GM18505 (cell line): Measurements from ENCODE around the gene SARS2.

Experiments used
- ATAC-seq: cut with Tn5 transposase; IDR thresholded peaks from one replicate; pipeline ENCODE4 v1.9.1; 2021; ENCODE audit not compliant: unreplicated experiment
- POLR2A ChIP-seq: IDR thresholded peaks from 4 replicates; pipeline ENCODE4 v1.6.1; 2011; ENCODE audit warnings: borderline replicate concordance; ENCODE audit not compliant: insufficient read depth, insufficient read length; ENCODE audit errors: extremely low read depth

The SARS2 gene

DNA sequence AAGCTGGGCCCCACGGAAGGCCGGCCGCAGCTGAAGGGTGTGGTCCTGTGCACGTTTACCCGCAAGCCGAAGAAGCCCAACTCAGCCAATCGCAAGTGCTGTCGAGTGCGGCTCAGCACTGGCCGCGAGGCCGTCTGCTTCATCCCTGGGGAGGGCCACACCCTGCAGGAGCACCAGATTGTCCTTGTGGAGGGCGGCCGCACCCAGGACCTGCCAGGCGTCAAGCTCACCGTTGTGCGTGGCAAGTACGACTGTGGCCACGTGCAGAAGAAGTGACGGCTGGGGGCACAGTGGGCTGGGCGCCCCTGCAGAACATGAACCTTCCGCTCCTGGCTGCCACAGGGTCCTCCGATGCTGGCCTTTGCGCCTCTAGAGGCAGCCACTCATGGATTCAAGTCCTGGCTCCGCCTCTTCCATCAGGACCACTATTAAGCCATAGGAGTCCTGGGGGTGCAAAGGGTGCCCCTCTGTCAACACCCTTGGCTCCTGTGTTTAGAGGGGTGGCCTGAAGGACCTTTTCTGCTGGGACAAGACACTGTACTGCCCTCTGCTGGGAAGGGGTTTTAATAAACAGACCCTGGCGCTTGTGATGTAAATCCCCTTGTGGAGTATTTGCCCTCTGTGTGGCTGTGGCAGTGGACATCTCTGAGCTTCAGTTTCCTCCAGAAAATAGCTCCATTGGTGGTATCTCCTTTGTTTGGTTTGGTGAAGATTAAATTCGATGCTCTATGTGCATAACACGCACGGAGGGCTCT lies 2.0 kb upstream of the SARS2 start:
- no peak for ATAC-seq
- no peak for TF ChIP-seq POLR2A

DNA sequence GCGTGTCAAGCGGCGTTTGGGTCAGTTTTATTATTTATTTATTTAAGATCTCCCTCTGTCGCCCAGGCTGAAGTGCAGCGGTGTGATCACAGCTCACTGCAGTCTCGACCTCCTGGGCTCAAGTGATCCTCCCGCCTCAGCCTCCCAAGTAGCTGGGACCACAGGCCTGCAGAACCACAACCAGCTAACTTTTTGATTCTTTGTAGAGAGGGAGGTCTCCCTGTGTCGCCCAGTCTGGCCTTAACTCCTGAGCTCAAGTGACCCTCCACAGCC lies 894 bp upstream of the SARS2 start:
- no peak for ATAC-seq
- no peak for TF ChIP-seq POLR2A

DNA sequence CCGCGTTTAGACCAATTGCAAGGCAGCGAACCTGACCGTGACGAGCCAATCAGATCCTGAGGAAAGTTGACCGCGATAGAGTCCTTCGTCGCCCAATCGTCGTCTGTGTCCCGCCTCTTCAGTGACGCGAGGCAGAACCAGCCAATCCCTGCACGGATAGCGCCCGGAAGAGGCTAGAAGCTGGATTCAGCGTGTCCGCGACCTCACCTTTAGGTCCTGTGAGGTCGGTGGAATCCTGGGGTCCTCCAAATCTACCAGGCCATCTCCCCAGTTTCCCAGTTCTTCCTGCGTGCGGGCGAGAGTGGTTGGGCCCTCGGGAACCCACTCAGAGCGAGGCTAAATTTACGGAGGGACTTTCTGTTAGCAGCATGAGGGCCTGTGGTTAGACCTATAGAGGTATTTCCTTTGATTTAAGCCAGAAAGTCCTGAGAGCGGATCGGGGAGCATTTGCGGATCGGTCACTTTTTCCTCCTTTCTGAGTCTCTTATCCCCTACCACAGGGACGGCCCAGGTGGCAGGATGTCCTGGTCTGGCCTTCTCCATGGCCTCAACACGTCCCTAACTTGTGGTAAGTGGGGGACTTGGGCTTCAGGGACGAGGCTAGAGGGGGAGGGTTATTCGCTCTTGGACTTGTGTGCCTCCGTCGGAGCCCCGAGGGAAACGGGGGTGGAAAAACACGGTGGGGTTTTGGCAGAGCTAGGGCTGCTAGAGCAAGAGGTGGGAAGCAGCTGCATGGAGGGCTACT lies 385 bp upstream of the SARS2 start, which contains the start of gene MRPS12:
TSS of gene MRPS12 (plus strand) at position 169 of the 745 bp plus-strand sequence. CDS start at position 520, 351 bp downstream.
- ATAC-seq, result peak; percentile 84
- peak; percentile 91 for TF ChIP-seq POLR2A

DNA sequence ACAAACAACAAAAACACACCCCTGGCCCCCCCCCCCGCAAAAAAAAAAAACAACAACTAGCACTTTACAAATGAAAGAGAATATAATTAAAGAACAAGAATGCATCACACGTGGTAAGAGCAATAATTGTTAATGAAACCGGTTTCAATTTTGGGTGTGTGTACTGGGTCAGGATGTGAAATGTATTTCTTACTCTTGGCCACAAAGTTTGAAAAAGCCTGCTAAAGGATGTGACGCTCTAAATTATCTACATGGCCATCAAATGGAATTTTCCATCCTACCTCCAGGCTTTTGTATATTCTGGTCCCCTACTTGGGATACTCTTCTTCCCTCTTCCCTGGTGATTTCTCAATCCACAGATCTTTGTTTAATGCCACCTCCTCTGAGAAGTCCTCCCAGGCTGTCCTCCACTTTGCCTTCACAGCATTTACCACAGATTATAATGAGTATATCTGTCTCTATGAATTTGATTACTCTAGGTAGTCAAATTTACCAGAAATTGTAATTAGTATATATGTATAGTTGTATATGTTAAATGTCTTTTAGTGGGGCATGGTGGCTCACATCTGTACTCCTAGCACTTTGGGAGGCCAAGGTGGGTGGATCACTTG lies 2.1 kb downstream of the SARS2 start:
- TF ChIP-seq POLR2A, result no peak
- no peak for ATAC-seq

DNA sequence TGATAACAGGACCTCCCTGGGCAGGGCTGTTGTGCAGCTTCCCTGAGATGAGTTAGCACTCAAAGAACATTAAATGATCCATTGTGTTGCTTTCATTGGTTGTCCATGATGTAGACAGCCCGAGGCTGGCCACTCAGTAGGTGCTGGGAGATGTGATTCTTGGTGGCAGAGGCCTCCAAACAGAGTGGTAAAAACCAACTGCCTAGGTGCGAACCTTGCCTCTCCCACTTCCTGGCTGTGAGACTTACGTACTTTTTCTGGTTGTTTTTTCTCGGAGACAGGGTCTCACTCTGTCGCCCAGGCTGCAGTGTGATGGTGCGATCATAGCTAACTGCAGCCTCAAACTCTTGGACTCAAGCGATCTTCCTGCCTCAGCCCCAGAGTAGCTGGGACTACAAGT lies 6.2 kb downstream of the SARS2 start:
- no peak for ATAC-seq
- TF ChIP-seq POLR2A, result no peak

DNA sequence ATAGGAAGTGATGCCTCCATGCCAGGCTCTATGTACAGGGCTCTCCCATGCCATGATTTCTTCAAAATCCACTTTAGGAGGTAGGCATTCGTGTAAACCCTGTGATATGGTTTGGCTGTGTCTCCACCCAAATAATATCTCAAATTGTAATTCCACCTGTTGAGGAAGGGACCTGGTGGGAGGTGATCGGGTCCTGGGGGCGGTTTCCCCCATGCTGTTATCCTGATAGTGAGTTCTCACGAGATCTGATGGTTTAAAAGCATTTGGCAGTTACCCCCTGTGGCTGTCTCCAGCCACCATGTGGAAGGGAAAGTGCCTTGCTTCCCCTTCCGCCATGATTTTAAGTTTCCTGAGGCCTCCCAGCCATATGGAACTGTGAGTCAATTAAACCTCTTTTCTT lies 8.1 kb downstream of the SARS2 start:
- no peak for TF ChIP-seq POLR2A
- ATAC-seq, result no peak

DNA sequence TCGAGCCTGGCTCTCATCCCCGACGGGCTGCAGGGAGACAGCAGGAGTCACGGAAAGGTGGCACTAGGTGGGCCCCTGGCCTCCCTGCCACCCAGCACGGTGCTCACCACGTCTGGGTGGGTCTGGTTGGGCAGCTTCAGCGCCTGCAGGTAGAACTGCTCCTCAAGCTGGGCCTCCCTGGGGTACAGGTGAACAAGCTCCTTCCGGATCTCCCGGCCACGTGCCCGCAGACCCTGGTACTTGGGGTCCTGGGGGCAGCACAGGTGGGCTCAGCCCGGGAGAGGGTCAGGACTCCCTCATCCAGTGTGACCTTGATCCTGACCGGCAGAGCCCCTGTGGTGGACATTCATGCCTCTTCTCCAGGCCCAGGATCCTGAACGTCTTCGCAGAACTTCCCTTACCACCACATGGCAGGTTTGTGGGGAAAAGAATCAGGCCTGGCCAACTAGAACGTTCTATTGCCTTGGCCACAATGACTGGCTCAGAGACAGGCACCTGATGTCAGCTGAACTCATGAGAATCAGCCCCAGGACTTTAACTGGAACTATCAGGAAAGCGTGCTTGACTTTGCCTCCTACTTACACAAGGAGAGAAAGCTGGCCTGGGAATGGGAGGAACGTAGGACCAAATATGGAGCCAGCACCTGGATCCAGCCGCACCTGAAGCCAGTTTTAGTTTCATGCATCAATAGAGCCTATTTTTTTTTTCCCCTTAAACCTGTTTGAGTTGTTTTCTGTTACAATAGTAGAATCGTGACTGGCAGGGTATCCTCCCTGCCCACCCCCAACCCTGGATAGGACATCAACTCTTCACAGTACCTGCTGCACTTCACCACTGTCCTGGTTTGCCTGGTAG lies 8.9 kb downstream of the SARS2 start:
- no peak for TF ChIP-seq POLR2A
- ATAC-seq, result no peak

DNA sequence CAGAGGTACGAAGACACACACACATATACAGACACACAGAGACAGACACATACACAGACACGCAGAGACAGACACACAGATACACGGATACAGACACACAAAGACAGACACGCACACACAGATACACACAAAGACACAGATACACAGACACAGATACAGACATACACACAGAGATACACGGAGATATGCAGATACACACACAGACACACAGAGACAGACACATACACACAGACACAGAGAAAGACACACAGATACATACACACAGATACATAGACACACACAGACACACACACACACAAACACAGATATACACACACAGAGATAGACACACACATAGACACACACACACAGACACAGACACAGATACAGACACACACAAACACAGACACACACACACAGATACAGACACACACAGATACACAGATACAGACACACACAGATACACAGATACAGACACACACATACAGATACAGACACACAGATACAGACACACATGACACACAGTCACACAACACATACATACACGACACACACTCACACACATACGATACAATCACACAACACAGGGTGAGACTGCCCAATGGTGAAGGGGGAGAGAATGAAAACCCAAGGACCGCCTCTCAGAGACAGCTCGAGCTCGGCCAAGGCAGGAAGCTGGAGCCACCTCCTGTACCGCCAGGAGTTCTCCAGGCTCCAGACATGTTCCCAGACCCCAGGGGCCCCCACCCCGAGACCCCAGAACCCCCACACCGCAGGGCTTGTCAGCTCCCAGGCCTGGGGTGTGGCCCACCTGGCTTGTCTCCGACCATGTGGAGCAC lies 9.8 kb downstream of the SARS2 start:
- ATAC-seq, result no peak

DNA sequence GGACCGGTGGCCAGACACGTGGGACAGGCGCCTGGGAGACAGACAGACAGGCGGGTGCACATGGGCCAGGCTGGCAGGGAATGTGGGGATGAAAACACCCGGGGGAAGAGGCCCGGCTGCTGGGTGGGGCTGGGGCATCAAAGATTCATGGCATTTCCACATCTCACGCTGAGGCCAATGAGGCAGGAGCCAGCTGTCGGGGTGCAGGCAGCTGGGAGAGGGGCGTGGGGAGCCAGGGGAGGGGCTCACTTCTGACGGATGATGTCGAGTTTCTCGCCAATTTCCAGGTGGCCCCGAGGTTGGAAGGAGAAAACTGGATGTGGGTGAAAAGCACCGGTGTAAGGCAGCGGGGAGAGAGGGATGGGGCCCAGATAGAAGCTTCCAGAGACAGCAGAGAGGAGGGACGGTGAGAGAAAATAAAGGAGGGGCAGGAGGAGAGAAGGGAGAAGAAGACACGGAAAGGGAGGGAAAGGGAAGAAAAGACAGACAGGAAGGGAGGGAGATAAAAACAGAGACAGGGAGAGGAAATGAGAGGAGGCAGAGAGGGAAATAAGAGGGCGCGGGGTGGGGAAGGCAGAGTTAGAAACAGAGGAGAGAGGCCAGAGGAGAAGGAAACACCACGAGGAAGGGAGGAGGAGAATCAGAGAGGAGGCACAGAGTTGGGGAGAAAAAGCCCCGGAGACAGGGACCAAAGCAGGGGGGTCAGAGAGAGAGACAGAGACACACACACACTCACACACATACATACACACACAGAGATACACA lies 10.5 kb downstream of the SARS2 start:
- ATAC-seq, result no peak
- no peak for TF ChIP-seq POLR2A

More for the DNA sequence above, 9.8 kb downstream of the SARS2 start:
- TF ChIP-seq POLR2A, result no peak

DNA sequence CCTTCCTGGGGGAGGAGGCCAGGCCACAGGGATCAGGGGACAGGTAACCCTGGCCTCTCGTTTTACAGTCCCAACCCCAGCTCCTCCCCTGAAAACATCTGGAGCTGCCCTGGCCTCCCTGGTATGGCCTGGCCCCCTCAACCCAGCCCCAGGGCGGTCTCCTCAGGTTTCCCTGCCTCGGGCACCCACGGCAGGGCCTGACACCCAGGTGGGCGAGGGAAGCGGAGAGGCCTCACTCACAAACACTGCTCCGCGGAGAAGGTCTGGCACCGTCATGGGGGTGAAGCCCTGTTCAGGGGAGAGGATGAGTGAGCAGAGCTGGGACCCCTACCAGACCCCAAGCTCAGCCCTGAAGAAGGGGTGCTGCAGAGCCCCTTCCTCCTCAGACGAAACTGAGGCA lies 12.0 kb downstream of the SARS2 start:
- no peak for TF ChIP-seq POLR2A
- no peak for ATAC-seq

DNA sequence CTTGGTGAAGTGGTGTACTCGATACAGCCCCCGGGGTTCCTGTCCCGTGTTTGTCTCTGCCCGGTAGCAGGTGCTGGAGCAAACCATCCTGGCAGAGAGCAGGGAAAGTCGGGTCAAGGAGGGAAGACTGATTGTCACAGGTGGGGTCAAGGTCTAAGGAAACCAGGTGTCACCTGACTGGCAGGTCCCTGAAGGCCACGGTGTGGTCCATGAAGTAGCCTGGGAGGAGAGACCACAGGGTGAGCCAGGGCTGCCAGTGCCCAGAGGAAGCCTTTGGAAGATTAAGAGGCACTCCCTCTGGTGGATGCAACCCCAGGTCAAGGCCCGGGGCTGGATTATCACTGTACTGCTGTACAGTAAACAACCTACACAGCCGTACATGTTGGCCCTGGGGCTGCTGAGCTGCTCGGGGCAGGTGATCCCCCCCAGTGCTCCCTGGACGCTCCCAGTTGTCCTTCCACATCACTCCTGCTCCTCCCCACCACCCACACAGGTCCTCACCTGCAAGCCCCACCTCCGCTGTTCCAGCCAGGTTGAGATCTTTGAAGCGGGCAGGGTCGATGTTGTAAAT lies 12.6 kb downstream of the SARS2 start:
- no peak for ATAC-seq
- no peak for TF ChIP-seq POLR2A
